GF-D8 (cell line): ENCODE measurements around the gene MCTP1.
"Not testable (repeated sequence)": the region's sequence is repeated elsewhere in the genome, so short reads cannot be mapped to it uniquely, and the experiment has no call there.

Experiments used
- DNase-seq: peaks from one replicate; lab custom pipeline; 2025; lab: John Stamatoyannopoulos, UW

Gene MCTP1

GRCh38 chr5:95027775-95028174 is 257.1 kb downstream of the MCTP1 start:
- no peak for DNase-seq

- peak; percentile 71 for DNase-seq
These were observed 257.7 kb downstream of the MCTP1 start for GRCh38 chr5:95027151-95027721.

DNA sequence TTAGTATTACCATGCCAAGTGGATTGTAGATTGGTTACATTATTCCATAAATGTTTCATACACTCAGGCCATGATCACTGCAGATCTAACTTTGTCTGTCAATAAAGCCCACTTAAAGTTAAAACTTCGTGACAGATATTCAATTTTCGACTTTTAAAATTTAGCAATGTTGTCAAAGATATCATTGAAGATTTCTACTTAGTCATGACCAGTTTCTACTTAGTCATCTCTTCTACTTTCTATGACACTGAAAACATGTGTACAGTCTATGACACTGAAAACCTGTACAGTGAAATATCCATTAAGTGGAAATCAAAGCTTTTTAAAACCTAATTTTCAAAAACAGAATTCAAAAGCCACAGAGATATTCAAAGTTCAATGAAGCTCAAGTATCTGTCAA is 258.2 kb downstream of the MCTP1 start:
- no peak for DNase-seq

DNA sequence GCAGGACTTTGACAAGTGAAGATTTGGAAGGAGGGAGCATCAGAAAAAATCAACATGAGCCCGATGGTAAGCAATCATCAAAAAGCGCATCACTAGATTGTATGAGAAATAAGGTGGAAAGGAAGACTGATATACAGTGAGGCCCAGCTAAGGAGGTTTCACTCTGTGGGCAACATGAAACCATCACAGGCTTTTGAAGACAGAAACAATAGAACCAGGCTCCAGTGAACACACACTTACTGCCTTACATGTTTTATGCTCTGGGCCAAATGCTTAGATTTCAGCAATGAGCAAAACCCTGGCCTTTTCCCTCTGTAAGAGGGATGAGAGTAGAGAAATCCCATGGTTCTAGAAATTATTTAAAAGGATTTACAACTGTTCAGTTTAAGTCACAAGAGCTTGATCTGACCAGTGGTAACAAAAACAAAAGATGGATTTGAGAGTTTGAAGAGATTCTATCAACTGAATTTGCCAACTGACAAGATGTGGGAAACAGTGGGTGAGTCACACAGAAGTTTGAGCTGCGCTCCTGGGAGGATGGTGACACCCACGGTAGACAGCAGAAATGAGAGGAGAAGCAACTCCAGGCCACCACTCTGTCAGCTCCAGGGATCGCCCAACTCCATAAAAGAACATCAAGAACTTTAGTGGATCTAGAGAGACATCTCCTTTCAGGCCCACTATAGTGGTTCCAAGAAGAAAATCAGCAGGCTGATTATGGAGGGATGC is 261.8 kb downstream of the MCTP1 start:
- no peak for DNase-seq

DNA sequence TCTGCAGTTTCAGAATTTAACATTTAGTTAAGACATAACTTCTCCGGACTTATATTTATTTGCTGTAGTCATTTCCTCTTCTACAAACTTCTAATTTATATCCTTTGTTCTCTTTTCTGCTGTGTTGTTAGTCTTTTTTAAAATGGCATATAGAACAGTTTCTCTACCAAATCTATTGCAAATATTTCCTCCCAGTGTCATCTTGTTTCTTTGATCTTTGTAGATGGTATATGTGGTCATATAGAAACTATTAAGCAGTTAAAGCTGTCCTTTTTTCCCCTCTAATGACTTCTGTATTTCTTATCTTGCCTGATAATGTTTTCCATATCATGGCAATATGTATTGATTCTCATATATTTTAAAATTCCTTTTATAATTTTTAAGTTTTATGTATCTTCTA is 264.5 kb downstream of the MCTP1 start:
- no peak for DNase-seq

- DNase-seq: no peak
These were observed 265.9 kb downstream of the MCTP1 start for GRCh38 chr5:95018946-95019345.

DNA sequence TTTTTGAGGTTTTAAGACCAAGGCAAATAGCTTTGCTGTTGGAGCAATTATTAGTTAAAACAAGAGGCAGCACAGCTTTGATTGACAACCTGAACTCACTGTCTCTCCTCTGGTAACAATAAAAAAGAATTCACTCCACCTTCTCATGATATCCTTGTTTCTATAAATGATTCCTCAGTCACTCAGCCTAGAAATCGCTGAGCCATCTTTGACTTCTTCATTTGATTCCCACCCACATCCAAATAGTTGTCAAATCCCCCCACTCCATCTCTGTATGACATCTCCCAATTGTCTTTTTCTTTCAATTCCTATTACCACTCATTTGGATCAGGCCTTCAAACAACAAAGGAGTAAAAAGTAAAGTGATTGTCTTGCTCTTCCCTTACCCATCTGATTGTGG is 266.4 kb downstream of the MCTP1 start:
- DNase-seq: no peak

GRCh38 chr5:95009812-95010211 is 275.1 kb downstream of the MCTP1 start:
- no peak for DNase-seq

DNA sequence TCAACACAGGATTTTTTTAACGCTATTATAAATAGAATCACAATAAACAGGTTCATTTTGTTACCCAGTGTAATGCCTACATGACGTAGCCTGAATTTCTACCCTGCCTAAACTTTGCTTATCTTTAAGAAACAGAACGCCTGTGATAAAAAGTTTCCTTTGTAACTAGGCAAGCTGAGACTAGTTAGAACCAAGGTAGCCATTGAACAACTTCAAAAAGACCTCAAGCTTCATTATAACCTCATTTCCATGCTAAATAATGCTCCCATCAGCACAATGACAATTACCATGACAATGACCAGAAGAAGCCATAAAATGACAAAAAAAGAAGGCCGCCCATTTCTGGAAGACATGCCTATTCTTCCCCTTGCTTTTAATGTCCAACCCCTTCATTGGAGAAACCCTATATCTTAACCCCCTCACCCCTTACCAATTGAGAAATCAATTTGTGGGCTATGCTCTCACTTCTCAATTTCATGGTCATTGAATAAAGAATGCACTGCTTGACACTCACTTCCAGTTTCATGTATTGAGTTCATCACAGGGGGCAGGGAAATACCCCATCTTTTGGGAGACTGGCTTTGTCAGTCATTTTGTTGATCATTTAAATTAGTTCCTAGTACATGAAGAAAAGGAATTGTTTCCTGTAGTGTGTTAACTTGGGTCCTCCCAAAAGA is 276.8 kb downstream of the MCTP1 start:
- no peak for DNase-seq

- DNase-seq: no peak
These were observed 279.1 kb downstream of the MCTP1 start for GRCh38 chr5:95005811-95006210.

- no peak for DNase-seq
These were observed 286.2 kb downstream of the MCTP1 start for GRCh38 chr5:94998670-94999069.

DNA sequence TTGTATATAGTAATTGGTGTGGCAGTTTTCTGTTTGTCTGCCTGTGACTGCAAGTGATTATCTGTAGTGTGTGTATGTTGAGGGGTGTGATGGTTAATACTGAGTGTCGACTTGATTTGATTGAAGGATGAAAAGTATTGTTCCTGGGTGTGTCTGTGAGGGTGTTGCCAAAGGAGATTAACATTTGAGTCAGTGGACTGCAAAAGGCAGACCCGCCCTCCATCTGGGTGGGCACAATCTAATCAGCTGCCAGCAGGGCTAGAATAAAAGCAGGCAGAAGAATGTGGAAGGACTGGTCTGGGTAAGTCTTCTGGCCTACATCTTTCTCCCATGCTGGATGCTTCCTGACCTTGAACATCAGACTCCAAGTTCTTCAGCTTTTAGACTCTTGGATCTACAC is 290.4 kb downstream of the MCTP1 start:
- DNase-seq: not testable (repeated sequence)

DNA sequence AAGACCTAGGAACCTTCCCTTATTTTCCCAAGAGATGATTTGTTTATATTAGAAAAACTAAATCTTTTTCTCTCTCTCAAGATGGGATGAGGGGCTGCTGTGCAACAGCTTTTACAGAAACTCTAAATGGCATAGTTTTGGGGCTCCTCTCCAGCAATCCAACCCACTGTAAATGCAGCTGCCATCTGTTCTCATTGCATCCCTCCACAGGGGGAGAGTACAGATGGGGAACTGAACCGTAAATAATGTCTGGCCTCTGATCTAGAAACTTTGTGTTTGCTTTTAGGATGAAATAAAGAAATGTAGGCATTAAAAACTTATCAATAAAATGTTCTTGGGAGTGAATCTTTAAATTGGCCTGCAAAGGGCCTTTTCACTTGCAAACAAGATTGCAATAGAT is 291.4 kb downstream of the MCTP1 start:
- DNase-seq: no peak

- DNase-seq: no peak
These were observed 292.6 kb downstream of the MCTP1 start for GRCh38 chr5:94992325-94992724.

DNA sequence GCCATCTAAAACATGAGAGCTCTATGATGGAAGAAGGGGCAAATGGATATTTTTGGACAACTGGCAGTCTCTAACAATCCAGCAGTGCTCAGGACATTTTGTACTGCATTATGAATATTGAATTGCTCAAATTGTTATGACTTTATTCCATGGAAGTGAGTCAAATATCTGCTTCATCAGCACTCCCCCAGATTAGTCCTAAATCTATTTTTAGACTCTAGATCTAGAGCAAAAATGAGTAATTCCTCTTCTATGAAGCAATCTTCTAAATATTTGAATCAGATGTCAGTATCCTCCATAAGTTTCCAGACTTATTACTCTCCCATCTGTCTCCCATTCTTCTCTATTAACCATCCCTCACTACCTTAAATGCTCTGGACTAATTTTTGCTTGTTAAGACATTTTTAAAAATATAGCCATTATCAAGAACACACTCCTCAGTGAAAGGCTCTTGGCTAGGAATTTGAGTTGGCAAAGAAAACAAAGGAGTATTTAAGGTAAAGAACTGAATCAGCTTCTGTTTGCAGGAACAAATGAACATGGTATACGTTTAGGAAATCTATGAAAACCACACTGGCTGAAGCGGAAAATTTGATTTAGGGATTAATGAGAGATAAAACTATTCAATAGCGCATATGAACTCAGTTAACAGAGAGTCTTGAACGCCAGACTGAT is 300.9 kb downstream of the MCTP1 start:
- no peak for DNase-seq

- DNase-seq: no peak
These were observed 307.5 kb downstream of the MCTP1 start for GRCh38 chr5:94977437-94977836.

DNA sequence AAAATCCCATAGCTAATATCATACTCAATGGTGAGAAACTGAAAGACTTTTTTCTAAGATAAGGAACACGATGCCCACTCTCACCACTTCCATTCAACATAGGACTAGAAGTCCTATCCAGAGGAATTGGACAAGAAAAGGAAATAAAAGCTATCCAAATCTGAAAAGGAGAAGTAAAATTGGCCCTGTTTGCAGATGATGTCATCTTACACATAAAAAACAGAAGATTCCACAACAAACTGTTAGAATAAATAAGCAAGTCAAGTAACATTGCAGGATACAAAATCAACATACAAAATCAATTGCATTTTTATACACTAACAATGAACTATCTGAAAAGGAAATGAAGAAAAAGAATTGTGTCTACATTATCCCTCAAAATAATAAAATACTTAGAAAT is 308.0 kb downstream of the MCTP1 start:
- no peak for DNase-seq

- DNase-seq: no peak
These were observed 312.6 kb downstream of the MCTP1 start for GRCh38 chr5:94972268-94972667.

DNA sequence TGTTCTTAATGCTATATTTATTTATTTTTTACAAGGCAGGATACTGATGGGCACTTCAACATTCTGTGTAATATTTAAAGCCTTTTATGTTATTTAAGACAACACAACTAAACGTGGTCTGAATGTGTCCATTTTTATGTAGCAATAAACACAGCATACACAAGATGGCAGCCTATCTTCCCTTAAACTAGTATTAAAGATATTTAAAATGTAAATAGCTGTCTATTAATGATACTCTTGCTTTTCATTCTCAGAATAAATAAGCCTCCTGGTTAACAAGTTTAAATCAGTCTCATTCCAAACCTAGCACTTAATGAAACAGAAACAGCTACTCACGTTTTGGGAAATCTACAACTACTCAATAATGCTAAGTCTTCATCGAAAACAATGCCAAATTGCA is 315.7 kb downstream of the MCTP1 start:
- no peak for DNase-seq

DNA sequence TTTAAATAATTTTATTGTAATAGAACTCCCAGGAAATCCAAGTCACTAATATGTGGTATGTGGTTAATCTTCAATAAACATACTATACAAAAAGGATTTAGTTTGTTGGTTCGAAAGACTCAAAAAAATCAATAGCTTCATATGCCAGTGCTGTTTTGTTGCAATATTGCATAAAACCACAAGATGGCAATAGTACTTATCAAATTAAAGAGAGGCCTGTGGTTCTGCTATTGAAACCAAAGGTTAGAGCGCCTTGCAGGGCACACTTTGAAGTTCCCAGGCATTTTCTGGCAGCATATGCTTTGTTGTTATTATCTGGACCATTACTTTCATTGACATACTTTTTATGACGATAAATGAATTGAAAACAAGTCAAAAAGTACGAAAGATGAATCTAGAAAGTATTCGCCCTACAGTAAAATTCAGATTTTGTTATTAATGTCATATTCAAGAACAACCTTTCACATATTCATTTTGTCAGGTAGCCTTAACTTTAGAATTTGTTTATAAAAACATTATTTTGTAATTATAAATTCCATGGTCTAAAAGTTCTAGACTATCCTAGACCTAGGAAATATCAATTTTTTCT is 316.3 kb downstream of the MCTP1 start:
- peak; percentile 52 for DNase-seq

GRCh38 chr5:94967525-94967924 is 317.4 kb downstream of the MCTP1 start:
- no peak for DNase-seq

GRCh38 chr5:94959279-94959678 is 325.6 kb downstream of the MCTP1 start:
- peak; percentile 15 for DNase-seq

GRCh38 chr5:94945656-94946055 is 339.2 kb downstream of the MCTP1 start:
- DNase-seq: no peak
